ENCODE data around the gene SMIM27. TPM values are rescaled to one million over a fixed set of nuclear protein-coding genes. Genes with fewer than 3 reads are reported as not detected.

Gene SMIM27
- total RNA-seq, 1 donor from 2014 or later, result 7.8 TPM

DNA sequence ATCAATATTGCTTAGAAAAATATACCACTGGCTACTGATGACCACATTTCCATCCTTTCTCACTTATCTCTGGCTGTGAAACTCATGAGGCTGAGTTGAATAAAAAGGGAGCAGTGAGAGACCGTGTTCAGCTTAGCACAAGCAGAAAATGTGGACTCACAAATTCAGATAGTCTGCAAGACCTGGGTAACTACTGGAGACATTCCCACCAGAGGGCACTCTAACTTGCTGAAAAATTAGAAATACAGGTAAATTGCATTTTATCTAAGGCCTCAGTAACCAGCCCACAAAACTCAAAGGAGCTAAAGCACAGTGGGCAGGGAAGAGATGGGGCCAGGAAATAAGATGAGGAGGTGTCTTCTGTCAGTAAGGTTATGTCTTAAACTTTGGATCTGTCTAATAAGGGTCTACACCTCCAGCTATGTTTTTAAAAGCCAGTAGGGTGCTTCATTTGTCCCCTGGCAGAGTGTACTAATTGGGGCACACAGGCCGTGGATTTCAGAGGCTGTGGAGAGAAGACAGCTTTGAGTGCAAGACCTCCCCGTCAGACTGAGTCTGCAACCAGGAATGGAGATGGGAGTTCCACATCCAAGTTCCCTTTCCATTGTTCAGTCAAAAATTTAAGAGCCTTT, 29.5 kb downstream of the SMIM27 start:
- H3K27ac Mint-ChIP-seq (ENCODE audit: unreplicated experiment), result no peak overlapping the region
- no peaks in the 10 kb centered on the region for H3K4me1 Mint-ChIP-seq (ENCODE audit: low read depth, unreplicated experiment)
- H3K36me3 Mint-ChIP-seq (ENCODE audit: unreplicated experiment), result no peaks in the 10 kb centered on the region
- peak; percentile 45 for TF ChIP-seq CTCF (IDR thresholded peaks at IDR 0.05; ENCODE audit: partially characterized antibody, unreplicated experiment)
- no peak overlapping the region for H3K4me3 Mint-ChIP-seq (ENCODE audit: unreplicated experiment)
- H3K9me3 Mint-ChIP-seq (ENCODE audit: unreplicated experiment), result no peaks in the 10 kb centered on the region
- no peak for DNase-seq
- H3K27me3 Mint-ChIP-seq (ENCODE audit: unreplicated experiment), result peaks cover 2% of the 10 kb centered on the region

GRCh38 chr9:32584784-32585183, 32.7 kb downstream of the SMIM27 start:
- Mint-ChIP-seq H3K36me3 (ENCODE audit: unreplicated experiment) (no peaks in the 10 kb centered on the region), H3K27me3 (ENCODE audit: unreplicated experiment) (peaks cover 2% of the 10 kb centered on the region), H3K27ac (ENCODE audit: unreplicated experiment) (no peak overlapping the region), H3K4me3 (ENCODE audit: unreplicated experiment) (no peak overlapping the region), H3K4me1 (ENCODE audit: low read depth, unreplicated experiment) (no peaks in the 10 kb centered on the region), H3K9me3 (ENCODE audit: unreplicated experiment) (peaks cover 3% of the 10 kb centered on the region)
- no peak for DNase-seq
- no peak for TF ChIP-seq CTCF (IDR thresholded peaks at IDR 0.05; ENCODE audit: partially characterized antibody, unreplicated experiment)

DNA sequence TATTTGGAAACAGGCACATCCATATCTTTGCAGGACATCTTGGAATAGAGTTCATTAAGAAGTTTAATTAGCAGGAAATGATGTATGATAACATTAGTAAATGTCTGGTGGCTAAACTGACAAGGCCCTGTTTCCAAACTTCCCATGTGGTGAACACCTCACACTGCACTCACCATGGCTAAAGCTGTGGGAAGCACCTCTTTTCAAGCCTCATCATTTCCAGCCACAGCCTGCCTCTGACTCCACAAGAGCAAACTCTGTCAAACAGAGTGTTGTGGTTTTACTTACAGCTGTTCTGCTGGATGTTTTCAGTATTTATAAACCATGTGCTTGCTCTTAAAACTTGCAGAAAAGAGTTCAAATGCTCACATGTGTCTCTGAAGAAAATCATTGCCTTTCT, 35.8 kb downstream of the SMIM27 start:
- H3K4me3 Mint-ChIP-seq (ENCODE audit: unreplicated experiment), result no peak overlapping the region
- DNase-seq, result no peak
- H3K27ac Mint-ChIP-seq (ENCODE audit: unreplicated experiment), result no peak overlapping the region
- peaks cover 3% of the 10 kb centered on the region for H3K9me3 Mint-ChIP-seq (ENCODE audit: unreplicated experiment)
- TF ChIP-seq CTCF (IDR thresholded peaks at IDR 0.05; ENCODE audit: partially characterized antibody, unreplicated experiment), result no peak
- no peaks in the 10 kb centered on the region for H3K4me1 Mint-ChIP-seq (ENCODE audit: low read depth, unreplicated experiment)
- H3K36me3 Mint-ChIP-seq (ENCODE audit: unreplicated experiment), result no peaks in the 10 kb centered on the region
- peaks cover 1% of the 10 kb centered on the region for H3K27me3 Mint-ChIP-seq (ENCODE audit: unreplicated experiment)

DNA sequence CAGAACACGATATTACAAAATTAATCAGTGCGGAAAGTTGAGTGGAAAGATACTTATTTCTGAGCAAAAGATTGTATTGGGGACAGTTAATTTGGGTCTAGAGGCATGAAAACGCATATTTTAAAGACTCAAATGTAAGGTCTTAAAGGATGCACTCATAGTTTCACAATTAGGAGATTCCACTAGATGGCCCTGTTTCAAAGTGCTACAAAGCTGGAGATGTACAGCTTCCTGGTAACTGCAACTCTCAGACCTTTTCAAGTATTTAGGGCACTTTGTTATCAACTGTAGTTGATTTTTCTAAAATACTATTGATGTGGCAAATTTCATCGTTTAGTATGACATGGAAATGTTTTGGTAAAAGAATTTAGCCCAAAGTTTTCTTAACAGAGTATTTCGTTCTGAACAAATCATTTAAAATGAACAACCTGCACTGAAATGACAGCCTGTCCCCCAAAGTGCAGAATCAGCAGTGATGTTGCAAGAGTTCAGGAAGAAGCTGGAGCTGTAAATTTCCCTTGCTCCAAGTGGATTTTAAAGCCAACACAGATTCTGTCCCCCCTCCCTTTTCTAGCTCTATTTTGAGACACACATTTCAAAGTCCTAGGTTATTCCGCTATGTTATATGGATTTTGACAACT, 37.1 kb downstream of the SMIM27 start:
- Mint-ChIP-seq H3K4me1 (ENCODE audit: low read depth, unreplicated experiment) (no peaks in the 10 kb centered on the region), H3K27me3 (ENCODE audit: unreplicated experiment) (peaks cover 1% of the 10 kb centered on the region), H3K9me3 (ENCODE audit: unreplicated experiment) (peaks cover 3% of the 10 kb centered on the region), H3K36me3 (ENCODE audit: unreplicated experiment) (no peaks in the 10 kb centered on the region), H3K4me3 (ENCODE audit: unreplicated experiment) (no peak overlapping the region), H3K27ac (ENCODE audit: unreplicated experiment) (no peak overlapping the region)
- TF ChIP-seq CTCF (IDR thresholded peaks at IDR 0.05; ENCODE audit: partially characterized antibody, unreplicated experiment), result no peak
- no peak for DNase-seq

DNA sequence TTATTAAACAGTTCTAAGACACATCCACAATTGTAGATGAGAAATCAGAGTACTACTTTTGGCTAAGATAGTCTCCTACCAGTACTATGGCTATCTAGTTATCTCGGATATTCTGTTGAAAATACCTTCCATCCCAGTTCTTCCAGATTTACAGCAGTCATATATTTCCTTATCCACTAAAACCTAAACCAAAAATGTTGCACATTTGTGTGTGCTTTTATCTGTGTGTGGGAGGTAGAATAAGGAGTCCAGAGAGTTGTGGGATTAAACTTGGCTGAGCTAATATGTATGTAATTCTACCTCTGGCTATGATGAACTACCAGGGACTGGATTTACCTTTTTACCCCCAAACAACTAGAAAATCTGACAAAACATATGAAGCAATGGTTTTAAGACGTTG, 38.3 kb downstream of the SMIM27 start:
- H3K27me3 Mint-ChIP-seq (ENCODE audit: unreplicated experiment), result peaks cover 1% of the 10 kb centered on the region
- no peaks in the 10 kb centered on the region for H3K4me1 Mint-ChIP-seq (ENCODE audit: low read depth, unreplicated experiment)
- H3K27ac Mint-ChIP-seq (ENCODE audit: unreplicated experiment), result no peak overlapping the region
- H3K9me3 Mint-ChIP-seq (ENCODE audit: unreplicated experiment), result peaks cover 3% of the 10 kb centered on the region
- H3K4me3 Mint-ChIP-seq (ENCODE audit: unreplicated experiment), result no peak overlapping the region
- H3K36me3 Mint-ChIP-seq (ENCODE audit: unreplicated experiment), result no peaks in the 10 kb centered on the region
- no peak for DNase-seq
- TF ChIP-seq CTCF (IDR thresholded peaks at IDR 0.05; ENCODE audit: partially characterized antibody, unreplicated experiment), result no peak
